Fibroblast of skin of abdomen (primary cell): ENCODE data around the gene KCNQ1OT1. TPM values are rescaled to one million over a fixed set of nuclear protein-coding genes. Genes with fewer than 3 reads are reported as not detected.

Experiments
- DNase-seq: peaks from one replicate; pipeline ENCODE4 v3.0.0-alpha.2; 2013
- polyA plus RNA-seq, 2 experiments: library from polyadenylated mRNA; unstranded; fragments of 120-200 nt; gene quantifications; one replicate each; pipeline ENCODE4 v1.2.1, GENCODE V29; 2013; ENCODE audit not compliant: insufficient read length in 2 of 2

Gene KCNQ1OT1
- polyA plus RNA-seq (2013, experiment 1 of 2; ENCODE audit: insufficient read length): 0.18 TPM
- 0.16 TPM for polyA plus RNA-seq (2013, experiment 2 of 2; ENCODE audit: insufficient read length)

DNA sequence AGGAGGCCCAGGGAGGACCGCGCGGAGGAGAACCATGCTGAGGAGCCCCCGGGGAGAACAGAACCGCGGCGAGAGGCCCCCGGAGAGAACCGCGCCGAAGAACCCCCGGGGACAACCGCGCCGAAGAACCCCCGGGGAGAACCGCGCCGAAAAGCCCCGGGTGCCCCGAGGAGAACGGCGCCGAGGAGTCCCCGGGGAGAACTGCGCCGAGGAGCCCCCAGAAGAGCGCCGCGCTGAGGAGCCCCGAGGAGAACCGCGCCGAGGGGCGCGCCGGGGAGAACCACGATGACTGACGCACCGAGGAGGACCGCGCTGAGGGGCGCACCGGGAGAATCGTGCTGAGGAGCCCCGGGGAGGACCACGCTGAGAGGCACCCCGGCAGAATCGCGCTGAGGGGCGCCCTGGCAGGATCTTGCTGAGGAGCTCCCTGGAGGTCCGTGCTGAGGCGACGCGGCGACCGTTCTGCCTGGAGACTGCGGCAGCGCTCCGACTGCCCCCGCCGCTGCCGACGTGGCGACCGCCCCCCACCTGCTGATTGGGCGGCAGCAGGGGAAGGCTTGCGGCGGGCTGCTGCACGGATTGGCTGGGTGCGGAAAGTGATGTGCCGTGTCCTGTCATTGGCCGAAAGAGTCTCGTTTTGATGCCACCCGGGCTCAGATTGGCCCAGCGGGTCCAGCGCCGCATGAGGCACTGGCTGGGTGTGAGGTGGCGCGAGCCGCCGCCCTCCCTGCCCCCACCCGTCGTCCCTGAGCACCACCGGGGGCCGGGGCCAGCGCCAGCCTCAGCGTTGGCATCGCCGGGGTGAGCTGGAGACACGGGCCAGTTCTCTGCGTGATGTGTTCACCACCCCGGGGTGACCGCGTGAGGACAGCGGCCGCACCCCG lies at the start of gene KCNQ1OT1:
Gene KCNQ1OT1, minus strand, starts transcription at position 464 of the 884 bp plus-strand sequence.
- peak; percentile 95 for DNase-seq

DNA sequence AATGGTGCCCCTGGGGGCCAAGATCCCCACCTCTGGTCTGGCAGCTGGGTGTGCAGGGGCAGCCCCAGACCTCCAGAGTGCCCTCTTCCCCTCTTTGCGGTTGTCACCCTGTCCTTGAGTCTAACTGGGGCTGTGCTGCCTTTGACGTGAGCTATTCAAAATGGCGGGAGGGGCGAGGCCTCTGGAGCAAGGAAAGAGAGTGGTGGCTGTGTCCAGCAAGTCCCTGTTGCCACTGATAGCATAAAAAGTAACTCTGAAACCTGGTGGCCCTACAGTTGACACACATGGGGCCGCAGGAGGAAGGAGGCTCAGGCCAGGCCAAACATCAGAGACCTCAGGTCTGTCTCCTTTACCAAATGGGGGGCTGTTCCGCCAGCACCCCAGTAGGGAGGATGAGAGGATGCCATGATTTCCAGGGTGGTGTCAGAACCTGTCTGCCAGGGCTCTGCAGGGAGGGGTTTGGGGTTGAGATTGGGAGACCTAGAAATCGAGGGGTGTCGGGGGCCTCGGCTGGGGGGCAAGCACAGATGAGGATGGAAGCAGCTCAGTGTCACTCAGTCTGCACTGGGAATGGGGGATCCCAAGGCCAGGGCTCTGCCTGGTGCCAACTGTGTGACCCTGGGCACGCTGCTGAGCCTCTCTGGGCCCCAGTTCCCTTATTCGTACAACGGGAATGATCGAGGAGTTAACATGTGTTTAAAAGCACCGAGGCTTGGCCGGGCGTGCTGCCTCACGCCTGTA lies 49.2 kb upstream of the KCNQ1OT1 start:
- no peak for DNase-seq

DNA sequence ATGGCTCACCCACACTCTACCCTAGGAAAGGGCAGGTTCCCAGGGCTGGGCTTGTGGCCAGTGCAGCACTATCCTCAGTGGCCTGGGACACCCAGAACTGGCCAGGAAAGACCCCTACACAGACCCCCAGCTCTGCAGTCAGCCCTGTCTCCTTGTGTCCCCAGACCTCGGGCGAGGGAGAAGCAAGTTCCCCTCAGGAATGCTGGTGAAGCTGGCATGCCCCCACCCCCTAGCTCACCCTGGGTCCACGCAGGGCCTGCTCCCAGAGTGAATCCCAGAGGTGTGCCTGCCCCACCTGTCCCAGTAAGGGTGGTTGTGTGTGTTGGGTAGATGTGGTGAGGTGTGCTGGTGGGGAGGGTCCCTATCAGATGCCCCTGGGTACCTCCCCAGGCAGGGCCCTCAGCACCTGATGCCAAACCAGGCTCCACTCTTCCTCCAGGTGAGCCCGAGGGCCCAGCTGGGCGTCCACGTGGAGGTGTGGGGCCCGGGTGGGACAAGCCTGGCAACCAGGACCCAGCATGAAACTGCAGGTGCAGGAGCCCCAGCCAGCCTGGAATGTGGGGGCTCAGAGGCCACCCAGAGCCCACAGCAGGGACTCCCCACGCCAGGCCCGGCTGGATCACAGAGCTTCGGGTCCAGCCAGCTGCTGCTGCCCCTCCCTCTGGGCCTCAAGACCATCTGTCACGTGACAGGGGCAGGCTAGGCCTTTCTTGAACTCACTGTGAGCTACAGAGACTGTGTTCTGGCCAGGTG lies 48.4 kb upstream of the KCNQ1OT1 start:
- DNase-seq: no peak

DNA sequence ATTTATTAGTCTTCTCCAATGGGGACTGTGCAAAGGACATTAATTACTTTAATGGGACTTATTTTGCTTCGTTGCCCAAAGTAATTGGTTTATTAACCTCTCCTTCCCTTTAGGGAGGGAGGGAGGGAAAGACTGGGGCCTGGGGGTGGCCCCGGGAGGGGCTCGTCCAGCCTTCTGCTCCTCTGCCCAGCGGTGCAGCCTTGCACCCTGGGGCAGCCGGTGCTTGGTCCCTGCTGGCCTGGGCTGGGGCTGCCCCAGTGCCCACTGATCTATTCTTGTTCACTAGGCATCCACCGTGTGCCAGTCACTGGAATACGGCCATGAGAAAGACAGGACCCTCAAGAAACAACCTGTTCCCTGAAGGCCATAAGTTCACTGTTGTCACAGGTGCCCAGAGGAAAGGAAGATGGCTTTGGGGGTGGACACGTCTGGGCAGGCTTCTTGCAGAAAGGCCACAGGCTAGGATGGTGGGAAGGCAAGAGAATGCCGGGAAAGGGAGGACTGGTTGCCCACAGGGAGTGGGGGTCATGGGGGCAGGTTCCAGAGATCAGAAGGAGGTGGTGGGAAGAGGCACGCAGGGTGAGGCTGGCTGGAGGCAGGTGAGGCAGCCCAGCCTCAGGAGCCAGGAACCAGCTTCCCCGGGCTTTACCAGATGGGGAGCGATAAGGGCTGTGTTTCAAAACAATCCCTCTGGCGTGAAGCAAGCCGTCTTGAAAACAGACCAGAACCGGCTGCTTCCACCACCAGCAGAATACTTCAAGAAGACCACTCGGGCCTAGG lies 47.6 kb upstream of the KCNQ1OT1 start:
- no peak for DNase-seq

DNA sequence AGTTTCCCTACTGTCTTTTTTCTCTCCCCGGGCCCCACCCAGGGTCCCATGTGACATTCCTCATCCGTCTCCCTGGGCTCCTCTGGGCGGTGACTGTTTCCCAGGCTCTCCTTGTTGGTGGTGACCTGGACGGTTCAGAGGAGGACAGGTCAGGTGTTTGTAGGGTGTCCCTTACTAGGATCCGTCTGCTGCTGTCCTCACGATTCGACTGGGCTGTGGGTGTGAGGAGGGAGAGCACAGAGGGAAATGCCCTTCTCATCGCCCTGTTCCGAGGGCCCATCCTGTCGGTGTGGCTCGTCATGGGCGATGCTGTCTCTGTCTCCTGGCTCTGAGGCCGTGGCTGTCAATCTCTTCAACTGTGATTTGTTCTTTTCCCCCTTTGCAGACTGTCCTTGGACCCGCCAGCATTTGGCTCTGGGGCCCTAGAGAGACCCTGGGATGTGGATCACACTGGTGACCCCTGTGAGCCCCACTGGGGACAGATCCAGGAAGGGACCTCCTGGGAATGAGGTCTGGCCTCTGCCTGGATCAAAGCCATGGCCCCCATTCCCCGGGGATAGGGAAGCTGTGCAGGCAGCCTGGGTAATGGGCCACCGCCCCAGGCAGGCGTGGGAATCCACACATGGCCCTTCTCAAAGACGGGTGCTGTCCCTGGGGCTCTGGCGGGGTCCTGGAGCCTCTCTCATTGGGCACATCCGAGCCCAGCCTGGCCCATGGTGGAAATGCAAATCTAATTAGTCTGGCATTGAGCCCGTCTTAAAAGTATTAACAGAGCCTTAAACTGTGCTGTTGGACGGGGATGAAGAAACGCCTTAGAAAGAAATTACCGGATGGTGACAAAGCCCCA lies 46.8 kb upstream of the KCNQ1OT1 start:
- DNase-seq: no peak

DNA sequence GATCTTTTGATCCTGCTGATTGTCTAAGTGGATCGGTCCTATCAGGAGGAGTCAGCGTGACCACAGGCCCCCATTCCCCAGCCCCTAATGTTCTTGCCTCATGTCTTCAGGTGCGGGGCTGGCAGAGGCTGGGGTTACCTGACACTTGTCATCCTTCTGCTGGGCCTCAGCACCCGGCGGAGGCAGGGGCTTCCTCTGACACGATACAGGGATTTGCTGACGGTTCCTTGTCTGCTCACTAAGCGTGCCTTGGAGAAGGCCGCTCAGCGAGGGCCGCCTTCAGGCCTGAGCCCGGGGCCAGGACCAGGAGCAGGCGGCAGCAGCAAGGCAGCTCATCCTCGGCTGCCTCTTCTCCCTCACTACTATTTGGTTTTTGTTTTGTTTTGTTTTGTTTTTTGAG lies 45.7 kb upstream of the KCNQ1OT1 start:
- no peak for DNase-seq

DNA sequence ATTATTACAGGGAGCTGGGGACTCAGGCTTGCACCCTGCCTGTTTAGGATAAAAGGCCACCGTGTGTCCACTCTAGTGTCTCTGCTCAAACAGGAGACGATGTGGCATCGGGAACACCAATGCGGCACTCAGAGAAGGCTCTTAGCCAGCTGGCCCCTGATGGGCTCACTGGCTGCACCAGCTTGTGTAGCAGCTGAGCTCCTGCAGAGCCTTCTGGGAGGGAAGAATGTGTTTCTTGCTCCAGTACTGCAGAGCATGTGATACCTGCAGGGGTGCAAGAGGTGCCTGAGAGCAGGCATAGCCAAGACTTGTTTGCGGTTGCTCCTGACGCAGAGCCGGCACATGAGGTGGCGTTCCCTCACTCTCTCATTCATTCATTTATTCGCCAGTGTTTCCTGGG lies 44.4 kb upstream of the KCNQ1OT1 start:
- no peak for DNase-seq

DNA sequence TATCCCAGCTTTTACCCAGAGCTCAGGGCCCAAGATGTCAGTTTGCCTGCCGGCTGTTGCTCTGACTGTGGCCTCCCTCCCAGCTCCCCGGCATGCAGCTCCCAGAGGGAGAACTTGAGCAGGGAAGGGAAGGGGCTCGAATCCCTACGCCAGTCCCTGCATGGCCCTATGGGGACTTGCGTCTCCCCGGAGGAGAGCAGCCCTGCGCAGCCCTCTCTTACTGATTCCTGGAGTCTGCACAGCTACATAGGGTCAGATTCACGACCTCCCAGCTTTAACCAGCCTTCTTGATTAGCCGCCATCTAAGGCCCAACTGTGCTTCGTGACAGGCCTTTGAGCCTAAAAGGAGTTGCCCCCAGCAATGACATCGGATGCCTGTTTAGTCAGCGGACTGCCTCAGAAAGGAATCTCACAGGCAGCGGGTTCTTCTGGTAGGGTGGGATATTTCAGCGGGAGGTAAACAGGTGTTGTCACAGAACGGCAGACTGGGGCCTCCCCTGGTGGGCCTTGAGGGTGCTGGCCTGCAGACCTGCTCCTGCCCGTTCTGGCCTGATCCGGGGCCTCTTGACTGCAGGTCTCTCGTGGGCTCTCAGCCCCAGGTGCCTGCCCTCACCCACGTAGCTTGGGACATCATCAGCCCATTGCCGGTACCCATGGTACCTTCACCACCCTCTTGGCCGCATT lies 43.8 kb upstream of the KCNQ1OT1 start:
- DNase-seq: no peak

DNA sequence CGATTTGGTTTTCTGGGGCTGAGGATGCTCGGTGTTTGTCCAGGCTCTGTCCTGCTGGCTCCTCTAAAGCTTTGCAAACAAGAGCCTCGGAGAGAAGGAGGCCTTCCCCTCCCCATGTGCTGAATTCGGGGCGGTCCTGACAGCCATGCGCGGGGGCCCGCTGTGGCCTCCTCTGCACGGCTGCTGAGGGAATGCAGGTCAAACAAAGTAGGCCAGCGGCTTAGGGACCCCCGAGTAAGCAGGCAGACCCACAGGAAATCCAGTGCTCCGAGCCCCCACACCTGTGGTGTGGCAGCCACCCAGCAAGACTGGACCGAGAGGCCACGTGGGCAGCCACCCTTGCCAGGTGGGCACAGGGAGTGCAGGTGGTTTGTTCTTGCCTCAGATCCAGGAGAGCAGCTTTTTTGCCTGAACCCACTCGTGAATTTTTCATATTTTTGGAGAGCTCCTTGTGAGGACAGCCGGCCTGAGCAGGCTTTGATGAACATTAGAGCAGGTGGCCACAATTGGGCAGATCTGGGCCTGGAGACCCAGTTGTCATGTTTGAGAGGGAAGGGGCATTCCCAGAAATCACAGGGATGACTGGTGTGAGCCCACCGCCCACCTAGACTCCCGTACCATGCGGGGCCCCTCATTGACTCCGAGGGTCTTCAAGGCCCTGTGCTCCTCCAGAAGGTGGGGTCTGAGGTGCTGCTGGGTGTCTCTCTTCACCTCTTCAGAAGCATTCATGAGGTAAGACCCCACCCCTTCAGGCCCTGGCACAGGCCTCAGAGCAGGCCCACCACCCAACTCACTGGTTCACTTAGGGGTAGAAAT lies 43.0 kb upstream of the KCNQ1OT1 start:
- DNase-seq: no peak

DNA sequence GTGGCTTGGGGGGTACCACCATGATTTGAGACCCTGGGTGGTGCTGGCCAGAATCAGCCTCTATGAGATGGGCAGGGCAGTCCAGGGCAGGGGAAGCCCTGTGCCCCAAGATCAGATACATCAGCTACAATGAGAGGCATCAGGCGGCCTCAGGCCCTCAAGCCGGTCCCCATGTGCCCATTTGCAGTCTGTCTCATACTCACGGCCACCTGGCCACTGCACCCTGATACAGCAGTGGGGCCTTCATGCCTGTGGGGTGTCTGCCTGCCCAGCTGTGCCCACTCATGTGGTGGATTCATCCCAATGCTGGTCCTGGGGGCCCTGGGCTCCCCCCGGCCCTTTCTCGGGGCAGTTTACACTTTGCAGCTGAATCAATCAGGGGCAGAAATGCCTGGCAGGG lies 42.4 kb upstream of the KCNQ1OT1 start:
- DNase-seq: no peak

DNA sequence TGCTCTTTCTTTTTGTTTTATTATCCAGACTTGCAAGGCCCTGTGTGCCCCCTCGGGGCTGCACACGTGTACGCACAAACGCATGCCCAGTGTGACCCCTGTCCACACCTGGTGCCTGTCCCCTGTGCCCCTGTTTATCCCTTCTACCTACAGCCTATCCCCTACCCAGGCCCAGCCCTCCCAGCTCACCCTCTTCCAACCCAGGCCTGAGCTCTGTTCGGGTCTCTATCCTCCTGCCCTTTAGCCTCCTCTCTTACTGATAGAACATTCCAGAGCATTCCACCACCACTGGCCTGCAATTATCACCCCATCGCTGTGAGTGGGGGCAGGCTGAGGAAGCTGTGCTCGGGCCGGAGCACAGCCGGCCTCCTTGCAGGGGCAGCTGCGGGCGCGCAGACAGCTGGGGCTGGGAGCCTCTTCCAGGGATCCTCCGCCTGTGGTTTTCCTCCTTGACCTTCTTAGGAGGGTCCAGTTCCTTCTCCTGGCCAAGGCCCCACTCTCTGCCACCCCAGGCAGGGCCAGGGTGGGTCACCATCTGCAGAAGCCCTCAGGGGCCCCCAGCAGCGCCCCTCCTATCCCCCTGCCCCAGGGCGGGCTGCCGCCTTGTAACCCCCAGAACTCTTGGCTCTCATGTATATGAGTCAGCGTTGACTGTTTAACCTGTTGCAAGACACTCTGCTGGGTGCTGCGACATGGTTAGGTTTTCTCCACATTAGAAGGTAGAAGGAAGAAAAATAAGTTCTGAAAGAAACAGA lies 41.8 kb upstream of the KCNQ1OT1 start:
- peak; percentile 37 for DNase-seq

DNA sequence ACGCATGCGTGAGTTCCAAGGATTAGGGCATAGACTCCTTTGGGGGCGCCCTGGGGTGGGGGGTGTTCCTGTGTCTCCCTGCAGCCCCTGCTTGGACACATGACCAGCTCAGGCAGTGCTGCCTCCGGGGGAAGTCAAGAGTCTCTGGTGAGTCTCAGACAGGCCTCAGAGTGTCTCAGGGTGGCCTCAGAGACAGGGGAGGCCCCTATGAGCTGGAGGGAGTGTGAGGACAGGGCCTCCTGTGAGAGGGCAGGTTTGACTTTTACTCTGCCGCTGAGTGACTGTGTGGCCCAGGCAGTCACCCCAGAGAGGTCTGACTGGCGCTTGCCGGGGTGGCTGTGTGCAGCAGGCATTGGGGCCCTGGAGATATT lies 41.2 kb upstream of the KCNQ1OT1 start:
- DNase-seq: no peak

DNA sequence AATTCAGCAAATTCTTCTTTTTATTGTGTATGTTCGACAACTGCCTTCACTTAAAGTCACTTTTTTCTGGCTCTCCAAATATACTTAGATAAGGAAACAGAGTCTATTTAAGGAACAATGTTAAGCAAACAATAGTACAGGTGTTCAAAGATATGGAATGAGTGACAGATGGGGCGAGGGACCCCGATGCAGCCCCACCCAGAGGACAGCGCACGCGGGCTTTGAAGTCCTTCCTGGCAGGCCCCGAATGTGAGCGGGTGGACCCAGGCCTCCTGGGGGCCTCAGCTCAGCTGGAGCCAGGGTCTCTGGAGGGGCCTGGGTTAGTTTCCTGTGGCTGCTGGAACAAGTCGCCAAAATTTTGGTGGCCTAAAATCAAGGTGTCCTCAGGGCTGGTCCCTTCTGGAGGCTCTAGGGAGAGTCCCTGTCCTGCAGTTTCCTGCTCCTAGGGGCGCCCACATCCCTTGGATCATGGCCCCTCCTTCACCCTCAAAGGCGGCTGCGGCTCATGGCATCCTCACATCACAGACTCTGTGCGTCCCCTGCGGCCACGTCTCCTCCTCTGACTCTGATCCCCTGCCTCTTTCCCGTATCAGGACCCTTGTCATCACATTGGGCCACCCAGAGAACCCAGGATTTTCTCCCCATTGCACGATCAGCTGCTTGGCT lies 40.6 kb upstream of the KCNQ1OT1 start:
- no peak for DNase-seq

DNA sequence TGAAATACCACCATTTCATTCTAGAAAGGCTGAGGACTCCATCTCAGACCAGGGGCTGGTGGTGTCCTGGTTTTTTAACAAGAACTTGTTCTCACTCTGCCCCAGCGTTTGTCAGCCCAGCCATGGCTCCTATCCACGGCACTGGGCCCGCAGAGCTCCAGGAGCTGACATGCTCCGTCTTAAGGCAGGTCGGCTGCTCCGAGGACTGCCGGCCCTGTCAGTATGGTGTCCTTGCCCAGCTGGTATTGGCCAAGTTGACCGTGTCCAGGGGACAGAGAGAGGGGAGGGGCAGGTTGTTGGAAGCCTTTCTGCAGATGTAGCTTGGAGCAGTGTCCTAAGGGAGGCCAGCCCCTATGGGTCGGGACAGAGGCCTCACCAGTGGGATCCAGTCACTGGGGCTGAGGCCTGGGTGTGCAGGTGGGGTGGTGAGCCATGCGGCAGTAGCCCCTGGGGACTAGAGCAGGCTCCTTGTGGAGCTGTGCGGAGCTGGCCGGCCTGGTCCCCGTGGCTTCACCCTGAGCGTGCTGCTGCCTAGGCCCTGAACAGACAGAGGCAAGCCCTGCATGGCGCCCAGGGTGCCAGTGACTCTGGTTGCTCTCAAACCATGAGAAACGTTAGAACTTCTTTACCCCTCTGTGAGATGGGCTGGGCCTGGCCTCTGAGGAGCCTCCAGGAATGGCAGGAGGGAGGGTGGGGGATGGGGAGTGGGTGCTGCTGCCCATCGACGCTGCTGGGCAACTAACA lies 39.9 kb upstream of the KCNQ1OT1 start:
- DNase-seq: no peak

DNA sequence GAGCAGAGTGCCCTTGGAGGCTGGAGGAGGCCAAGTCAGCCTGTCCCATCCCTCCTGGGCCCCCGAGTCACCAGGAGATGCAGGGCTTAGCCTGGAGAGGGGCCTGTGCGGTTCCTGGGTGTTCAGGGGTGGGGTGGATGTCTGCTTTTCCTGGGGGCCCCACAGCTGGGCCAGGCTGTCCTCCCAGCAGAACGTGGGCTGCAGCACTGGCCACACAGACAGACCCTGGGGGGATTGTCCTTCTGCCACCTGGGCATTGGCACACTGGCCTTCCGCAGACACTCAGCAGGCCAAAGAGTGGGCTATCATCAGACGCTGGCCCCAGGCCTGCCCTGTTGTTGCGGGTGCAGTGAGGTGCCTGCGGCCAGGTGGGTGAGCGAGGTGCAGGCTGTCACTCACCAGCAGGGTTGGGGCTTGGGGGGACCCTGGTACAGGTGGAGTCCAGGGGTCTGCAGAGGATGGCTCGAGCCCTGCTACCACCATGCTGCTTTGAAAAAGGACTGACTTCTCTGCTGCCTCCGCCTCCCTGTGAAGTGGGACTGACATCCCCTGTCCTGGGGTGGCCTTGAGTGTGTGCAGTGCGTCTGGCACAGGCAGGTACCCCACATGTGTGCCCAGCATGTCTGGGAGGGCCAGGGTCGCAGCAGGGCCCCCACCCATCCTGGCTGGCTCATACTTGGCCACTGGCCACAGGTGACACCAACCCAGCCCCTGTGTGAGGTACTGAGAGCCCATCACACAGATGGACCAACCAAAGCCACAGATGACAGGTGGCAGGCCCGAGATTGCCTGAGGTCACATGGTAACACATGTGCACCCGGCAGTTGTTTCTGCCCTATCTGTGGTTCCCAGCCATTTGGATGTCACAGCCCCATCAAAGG lies 39.0 kb upstream of the KCNQ1OT1 start:
- no peak for DNase-seq

DNA sequence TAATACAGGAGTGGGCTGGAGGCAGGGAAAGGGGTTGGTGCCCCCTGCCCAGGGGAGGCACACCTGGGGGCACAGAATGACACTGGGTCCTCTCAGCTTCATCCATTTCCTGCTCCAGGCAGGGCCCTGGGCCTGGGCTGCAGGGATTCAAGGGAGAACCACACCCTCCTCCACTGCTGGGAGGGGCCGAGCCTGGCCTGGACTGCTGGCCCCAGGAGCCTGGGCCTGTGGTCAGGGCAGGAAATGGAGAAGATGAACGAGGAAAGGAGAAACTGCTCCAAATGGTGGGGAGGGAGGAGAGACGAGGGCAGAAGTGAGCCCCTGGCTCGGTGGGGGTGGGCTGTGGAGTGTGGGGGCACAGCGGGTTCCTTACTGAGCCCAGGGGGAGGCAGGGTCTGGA lies 38.1 kb upstream of the KCNQ1OT1 start:
- DNase-seq: no peak

DNA sequence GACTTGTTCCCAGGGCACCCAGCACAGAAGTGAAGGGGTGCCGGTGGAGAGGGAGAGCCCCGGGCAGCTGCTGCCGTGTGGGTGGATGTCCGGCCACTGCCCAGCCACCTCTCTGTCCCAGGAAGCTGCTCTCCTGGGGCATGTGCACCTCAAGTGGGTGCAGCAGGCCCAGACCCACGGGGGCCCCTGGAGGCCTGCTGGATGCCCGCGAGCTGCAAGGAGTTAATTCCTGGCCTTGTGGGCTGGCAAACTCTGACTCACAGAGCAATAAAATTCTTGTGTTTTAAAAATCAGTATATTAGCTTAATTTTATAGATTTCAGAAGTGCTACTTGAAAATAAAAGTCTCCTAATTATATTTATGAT lies 37.4 kb upstream of the KCNQ1OT1 start:
- no peak for DNase-seq
